Middle frontal gyrus (tissue), 1 donor: ENCODE results near the gene MLH1.
"Not testable (repeated sequence)": the region's sequence is repeated elsewhere in the genome, so short reads cannot be mapped to it uniquely, and the experiment has no call there.

Experiments used
- DNase-seq: peaks from one replicate; pipeline ENCODE4 v3.0.0-alpha.2; 2015; ENCODE audit warnings: low spot score; ENCODE audit errors: extremely low spot score

MLH1 gene

DNA sequence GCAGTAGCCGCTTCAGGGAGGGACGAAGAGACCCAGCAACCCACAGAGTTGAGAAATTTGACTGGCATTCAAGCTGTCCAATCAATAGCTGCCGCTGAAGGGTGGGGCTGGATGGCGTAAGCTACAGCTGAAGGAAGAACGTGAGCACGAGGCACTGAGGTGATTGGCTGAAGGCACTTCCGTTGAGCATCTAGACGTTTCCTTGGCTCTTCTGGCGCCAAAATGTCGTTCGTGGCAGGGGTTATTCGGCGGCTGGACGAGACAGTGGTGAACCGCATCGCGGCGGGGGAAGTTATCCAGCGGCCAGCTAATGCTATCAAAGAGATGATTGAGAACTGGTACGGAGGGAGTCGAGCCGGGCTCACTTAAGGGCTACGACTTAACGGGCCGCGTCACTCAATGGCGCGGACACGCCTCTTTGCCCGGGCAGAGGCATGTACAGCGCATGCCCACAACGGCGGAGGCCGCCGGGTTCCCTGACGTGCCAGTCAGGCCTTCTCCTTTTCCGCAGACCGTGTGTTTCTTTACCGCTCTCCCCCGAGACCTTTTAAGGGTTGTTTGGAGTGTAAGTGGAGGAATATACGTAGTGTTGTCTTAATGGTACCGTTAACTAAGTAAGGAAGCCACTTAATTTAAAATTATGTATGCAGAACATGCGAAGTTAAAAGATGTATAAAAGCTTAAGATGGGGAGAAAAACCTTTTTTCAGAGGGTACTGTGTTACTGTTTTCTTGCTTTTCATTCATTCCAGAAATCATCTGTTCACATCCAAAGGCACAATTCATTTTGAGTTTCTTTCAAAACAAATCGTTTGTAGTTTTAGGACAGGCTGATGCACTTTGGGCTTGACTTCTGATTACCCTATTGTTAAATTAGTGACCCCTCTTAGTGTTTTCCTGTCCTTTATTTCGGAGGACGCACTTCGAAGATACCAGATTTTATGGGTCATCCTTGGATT, at the start of gene MLH1:
MLH1 (plus strand) TSS at position 193 of the 958 bp plus-strand sequence; CDS start at position 223, 30 bp downstream.
- peak; percentile 100 for DNase-seq

DNA sequence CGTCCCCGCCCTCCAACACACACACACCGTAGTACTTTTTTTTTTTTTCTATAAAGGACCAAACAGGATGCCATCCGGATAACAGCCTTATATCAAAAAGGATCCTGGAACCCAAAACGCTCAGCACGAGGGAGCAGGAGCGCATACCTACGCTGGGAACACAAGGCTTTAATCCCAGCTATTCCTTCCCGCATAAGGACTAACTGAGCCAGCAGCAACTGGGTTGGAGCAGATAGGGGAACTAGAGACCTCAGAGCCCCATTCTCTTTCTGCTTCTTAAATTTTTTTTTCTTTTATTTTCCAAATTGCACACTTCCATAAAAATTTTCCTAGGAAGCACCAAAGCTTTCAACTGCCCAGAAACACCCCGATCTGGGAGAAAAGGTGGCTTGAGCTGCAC, 49.7 kb upstream of the MLH1 start:
- no peak for DNase-seq

DNA sequence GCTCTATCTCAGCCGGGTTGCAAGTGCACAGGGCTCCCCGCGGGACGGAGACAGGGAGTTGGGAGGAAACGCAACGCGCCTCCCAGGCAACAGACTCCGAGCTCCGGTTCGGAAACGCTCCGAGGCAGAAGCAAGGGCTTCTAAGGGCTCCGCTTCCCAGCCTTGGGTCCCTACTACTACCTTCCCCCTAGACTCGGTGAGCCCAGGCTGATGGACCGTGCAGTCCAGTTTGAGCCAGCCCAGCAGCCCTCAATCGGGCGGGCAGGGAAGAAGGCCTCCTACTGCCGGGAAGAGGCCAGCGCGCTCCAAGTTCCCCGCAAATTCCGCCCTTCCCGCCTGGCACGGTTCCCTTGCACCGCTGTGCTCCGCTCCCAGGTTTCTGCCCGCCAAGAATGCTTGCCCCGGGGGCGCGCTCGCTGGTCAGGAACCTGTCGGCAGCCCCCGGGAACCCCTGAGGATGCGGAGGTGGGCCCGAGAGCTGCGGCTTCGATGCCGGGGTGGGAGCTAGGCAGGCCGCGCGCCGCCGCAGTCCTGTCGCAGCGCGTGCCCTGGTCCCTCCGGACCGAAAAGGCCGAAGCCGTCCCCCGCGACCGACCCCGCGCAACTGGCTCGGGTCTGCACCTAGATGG, 49.2 kb upstream of the MLH1 start:
- peak; percentile 12 for DNase-seq

DNA sequence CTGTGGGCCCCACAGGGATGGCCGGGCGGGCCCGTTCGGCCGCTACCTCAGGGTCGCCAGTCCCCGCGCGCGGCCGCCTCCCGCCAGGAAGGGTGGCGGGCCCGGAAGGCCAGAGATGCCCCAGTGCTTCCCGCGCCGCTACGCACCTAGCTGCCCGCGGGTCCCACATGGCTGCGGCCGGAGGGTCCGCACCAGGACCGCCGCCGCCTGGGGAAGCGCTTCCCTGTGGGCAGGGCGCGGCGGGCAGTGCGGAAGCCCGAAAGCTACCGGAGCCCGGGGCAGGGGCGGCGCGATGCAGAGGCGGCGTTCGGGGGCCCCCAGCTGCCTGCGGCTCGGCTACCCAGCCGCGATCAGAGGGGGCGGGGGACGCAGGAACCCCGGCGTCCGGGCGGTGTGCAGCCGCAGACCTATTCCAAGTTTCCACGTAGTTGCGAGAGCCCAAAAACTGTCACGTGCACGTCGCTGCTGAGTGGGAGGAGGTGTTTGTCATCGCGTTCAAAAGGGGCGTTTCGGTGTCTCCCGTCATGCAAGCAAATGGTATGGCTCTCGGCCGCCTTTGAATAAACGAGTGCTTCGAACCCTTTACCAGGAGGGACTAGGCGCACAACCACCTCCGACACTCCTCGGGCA, 48.6 kb upstream of the MLH1 start, which contains the start of gene TRANK1:
TRANK1 (minus strand) TSS at position 414 of the 630 bp plus-strand sequence; CDS start at position 169, 245 bp downstream.
- peak; percentile 33 for DNase-seq

DNA sequence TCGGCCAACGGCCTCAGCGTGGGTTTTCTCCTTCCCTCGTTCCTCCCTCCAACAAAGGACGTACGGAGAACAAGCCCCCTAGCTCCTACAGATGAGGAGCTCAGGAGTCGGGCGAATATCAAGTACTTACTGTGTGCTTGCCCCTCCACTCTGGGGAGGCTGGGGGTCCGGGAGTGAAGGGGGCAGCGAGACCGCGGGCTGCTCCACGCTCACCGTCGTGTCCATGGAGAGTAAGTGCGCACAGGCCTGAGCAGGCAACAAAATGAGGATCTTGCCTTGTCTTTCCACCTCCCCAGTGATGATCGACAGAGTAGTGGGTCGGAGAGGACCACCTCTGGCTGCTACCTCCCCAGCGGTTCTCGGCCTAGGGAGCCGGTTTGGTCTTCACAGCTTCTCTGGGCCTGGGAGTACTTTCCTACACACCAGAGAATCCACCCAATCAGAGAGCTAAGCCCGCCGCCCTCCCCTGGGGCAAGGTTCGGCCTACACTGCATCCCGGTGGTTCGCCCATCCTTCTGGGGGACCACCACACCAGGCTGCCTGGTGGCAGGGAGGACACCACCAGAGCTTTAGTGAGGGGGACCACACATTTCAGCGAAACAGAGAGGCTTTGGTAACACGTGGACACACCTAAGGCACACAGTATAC, 47.9 kb upstream of the MLH1 start:
- DNase-seq, result no peak

DNA sequence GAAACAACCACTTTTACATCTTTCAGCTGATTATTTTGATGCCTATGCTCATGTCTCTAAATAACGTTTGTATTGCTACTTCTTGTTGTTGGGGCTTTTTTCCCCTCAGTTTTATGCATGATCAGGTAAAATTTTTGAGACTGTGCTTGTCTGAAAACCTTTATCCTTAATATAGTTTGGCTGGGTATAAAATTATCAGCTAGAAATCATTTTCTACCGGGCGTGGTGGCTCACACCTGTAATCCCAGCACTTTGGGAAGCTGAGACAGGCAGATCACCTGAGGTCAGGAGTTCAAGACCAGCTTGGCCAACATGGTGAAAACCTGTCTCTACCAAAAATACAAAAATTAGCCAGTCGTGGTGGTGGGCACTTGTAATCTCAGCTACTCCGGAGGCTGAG, 45.5 kb upstream of the MLH1 start:
- DNase-seq, result not testable (repeated sequence)

DNA sequence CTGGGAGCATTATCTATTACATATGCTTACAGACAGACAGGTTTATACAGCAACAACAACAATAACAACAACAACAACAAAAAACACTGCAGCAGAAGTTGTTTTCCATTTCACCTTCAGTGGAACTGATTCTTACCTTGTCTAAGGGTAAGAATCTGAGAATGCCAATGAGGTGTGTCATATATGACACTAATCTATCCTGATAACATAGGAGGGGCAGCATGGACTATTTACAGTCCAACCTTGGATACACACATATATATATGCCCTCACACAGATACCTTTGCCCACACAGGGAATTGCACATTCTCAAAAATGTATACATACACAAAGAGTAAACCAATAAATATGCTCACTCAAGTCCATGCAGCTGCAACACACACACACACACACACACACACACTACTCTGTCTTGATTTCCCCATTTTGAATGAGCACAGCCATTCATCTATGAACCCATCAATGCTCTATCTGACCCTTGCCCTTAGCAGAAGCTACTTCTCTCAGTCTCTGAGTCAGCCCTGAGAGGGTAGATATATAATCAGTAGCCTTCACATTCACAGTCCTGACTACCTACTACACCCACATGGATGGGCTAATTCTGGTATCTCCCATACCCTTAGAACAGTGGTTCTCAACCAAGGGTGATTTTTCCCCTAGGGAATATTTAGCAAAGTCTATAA, 38.7 kb upstream of the MLH1 start:
- no peak for DNase-seq

DNA sequence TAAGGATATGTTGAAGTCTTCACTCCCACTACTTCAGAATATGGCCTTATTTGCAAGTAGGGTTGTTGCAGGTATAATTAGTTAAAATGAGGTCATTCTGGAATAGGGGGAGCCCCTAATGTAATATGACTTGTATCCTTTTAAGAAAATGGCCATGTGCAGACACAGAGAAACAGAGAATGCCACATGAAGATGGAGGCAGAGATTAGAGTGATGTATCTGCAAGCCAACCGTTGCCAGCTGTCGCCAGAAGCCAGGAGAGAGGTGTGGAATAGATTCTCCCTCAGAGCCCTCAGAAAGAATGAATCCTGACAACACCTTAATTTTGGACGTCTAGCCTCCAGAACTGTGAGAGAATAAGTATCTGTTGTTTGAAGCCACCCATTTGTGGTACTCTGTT, 37.2 kb upstream of the MLH1 start:
- no peak for DNase-seq

DNA sequence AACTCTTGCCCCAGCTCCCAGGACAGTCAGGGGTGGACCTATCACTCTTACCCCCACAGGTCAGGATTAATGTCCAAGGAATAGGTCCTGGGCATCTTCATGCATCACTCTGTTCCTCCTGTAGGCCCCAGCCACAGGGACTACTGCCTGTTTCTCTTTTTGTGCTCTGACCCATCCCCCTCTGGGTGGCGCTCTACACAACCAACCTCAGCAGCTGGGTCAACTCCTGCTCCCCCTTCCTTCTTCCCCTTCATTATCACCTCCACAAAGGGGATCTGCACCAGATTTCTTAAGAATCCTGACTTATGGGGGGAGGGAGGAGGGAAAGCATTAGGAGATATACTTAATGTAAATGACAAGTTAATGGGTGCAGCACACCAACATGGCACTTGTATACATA, 36.3 kb upstream of the MLH1 start:
- no peak for DNase-seq

DNA sequence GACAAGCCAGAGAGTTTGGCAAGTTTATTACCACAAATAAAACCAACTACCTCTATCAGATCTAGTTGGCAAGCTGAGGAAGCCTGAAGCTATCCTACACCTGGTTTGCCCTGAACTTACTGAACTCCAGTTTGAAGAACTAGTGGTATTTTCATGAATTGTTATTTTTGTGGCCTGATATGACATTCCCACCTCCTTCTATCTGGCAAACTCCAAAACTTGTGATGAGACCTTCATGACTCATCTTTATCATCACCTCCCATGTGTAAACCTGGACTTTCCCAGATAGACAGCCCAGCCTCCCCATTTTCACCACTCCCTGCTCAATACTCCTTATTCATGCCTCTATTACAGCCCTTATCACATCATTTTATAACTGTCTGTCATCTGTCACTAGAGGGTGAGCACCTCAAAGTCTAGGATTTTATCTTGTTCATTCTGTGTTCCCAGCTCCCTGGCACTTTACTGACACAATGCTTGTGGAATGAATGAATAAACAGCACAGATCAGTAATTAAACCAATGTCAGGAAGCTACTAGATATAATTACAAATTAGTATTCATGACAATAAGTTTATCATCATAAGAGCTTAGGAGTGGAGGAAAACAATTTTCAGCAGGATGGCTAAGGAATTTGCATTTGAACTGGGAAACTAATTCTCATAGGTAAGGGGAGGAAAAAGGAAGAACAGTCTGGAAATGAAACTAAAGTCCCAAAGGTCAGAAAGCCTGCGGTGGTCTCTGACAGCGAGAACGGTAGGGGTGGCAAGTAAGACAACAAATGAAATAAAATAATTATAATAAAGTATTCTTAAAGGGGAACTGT, 35.2 kb upstream of the MLH1 start:
- no peak for DNase-seq

DNA sequence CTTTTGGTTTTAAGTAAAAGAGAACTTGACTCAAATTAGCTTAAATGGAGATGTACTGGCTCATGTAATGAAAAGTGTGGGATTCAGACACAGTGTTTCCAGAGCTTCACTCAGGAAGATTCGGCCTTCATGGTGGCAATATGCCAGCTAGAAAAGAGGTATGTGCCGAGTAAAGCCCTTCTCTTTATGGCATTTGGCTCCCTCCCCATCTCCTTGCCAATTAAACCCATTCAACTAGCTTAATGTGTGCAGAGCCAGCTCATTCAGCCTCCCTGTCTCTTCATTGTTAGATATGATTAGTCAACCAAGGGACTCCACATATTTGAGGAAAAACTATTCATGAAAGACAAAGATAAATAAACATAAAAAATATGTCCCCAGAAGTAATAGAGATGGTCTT, 33.5 kb upstream of the MLH1 start:
- no peak for DNase-seq

DNA sequence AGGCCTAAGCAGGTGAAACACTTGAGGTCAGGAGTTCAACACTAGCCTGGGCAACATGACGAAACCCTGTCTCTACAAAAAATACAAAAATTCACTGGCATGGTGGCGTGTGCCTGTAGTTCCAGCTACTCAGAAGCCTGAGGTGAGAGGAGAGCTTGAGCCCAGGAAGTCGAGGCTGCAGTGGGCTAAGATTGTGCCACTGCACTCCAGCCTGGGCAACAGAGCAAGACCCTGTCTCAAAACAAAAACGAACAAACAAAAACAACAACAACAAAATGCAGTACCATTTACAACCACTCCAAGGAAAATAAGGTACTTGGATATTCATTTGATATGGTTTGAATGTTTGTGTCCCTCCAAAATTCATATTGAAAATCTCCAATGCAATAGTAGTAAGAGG, 32.8 kb upstream of the MLH1 start:
- no peak for DNase-seq

DNA sequence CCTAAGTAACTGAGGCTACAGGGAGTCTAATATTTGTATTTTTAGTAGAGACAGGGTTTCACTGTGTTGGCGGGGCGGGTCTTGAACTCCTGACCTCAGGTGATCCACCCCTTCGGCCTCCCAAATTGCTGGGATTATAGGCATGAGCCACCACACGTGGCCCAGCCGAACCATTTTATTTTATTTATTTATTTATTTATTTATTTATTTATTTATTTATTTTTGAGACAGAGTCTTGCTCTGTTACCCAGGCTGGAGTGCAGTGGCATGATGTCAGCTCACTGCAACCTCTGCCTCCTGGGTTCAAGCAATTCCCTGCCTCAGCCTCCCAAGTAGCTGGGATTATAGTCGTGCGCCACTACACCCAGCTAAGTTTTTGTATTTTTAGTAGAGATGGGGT, 30.3 kb upstream of the MLH1 start:
- DNase-seq, result not testable (repeated sequence)

DNA sequence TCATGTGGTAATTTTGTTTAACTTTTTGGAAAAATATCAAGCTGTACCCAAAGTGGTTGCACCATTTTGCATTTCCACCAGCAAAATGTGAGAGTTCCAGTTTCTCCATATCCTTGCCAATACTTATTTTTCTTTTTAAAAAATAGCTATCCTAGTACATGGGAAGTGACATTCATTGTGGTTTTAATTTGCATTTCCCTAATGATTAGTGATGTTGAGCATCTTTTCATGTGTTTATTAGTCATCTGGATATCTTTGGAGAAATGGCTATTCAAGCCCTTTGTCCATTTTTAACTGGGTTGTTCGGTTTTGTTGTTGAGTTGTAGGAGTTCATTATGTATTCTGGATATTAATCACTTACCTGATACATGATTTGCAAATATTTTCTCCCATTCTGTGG, 29.0 kb upstream of the MLH1 start:
- no peak for DNase-seq

DNA sequence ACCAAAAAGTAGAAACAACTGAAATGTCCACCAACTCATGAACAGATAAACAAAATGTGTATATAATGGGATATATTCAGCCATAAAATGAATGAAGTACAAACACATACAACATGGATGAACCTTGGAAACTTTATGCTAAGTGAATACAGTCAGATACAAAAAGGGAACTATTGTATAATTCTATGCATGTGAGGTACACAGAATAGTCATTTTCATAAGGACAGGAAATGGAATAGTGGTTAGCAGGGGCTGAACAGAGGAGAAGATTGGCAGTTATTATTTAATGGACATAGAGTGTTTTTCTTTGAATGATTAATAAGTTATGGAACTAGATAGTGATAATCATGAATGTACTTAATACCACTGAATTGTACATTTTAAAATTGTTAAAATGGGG, 28.5 kb upstream of the MLH1 start:
- no peak for DNase-seq

DNA sequence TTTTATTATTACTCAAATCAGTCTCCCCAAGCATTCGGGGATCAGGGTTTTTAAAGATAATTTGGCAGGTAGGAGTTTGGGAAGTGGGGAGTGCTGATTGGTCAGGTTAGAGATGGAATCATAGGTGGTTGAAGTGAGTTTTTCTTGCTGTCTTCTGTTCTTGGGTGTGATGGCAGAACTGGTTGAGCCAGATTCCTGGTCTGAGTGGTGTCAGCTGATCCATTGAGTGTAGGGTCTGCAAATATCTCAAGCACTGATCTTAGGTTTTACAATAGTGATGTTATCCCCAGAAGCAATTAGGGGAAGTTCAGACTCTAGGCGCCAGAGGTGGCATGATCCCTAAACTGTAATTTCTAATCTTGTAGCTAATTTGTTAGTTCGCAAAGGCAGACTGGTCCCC, 27.9 kb upstream of the MLH1 start:
- no peak for DNase-seq

DNA sequence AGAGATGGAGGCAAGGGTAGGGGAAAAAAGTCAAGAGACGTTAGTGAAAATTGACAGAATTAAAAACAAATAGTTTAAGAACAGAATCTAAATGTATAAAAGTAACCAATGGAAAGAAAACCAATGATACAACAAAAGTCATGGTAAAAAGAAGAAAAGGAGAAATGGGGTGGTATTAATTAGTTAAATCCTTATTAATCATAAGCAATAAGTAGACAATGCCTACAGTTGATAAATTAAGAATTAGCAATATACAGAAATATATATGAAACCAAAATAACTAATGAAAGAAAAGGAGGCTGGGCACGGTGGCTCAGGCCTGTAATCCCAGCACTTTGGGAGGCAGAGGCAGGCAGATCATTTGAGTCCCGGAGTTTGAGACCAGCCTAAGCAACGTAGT, 24.2 kb upstream of the MLH1 start:
- DNase-seq, result no peak

DNA sequence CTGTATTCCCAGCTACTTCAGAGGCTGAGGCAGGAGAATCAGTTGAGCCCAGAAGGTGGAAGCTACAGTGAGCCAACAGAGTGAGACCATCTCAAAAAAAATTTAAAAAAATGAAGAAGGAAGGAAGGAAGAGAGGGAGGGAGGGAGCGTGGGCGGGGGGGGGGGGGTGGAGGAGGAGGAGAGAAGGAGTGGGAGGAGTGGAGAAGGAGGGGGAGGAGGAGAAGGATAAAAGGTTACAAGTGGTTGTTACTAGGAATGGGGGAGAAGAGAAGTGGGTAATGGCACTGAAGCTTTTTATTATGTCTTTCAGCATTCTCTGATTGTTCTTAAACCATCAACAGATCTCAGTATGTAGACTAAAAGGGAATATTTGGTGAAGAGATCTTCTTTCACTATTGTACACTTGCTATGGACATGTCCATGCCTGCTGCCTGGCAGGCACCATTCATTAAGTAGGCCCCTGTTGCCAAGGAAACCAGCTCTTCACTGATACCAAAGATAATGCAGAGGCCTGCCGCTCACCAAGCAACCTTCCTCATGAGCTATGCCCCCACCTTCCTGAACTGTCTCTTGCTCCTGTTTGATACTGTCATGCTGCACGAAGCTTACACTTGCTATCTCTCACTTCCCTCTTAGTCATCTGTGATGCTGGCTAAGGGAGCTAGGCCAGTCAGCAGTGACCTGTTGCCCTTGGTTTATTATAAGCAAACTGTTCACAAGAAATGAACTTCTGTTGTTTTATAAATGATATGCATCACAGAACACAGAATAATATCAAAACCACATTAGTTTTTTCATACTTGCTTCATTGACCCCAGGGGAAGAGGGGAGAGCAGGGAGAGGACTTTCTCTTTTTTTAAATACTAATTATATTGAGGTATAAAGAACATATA, 23.5 kb upstream of the MLH1 start:
- DNase-seq, result no peak

DNA sequence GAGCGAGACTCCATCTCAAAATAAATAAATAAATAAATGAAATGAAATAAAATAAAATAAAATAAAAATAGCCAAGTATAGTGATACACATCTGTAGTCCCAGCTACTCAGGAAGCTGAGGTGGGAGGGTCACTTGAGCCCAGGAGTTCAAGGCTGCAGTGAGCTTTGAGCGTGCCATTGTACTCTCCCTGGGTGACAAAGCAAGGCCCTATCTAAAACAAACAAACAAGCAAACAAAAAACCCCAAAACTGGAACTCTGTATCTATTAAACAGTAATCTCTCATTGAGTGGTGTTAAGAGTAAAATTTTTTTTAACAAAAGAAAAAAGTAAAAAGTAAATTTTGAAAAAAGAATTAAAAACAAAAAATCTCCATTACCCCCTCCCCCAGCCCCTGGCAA, 21.2 kb upstream of the MLH1 start:
- no peak for DNase-seq
